ENCODE measurements around the gene RIPOR1.

RIPOR1 gene

DNA sequence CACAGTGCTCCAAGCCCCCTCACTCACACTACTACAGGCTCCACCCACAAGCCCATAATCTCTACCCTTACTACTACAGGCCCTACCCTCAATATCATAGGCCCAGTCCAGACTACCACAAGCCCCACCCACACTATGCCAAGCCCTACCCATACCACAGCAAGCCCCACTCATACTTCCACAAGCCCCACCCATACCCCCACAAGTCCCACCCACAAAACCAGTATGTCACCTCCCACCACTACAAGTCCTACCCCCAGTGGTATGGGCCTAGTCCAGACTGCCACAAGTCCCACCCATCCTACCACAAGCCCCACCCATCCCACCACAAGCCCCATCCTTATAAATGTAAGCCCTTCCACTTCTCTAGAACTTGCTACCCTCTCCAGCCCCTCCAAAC lies 13.8 kb downstream of the RIPOR1 start:
- no peak for TF ChIP-seq TCF4 (CRISPR knock-in tag; IDR thresholded peaks at IDR 0.05; ENCODE audit: borderline replicate concordance)
- no peak for TF ChIP-seq RARB (CRISPR knock-in tag; IDR thresholded peaks at IDR 0.05)

GRCh38 chr16:67543036-67543435 lies 14.4 kb downstream of the RIPOR1 start:
- no peak for ATAC-seq

More for the DNA sequence above, 13.8 kb downstream of the RIPOR1 start:
- peak; percentile 69 for ATAC-seq

DNA sequence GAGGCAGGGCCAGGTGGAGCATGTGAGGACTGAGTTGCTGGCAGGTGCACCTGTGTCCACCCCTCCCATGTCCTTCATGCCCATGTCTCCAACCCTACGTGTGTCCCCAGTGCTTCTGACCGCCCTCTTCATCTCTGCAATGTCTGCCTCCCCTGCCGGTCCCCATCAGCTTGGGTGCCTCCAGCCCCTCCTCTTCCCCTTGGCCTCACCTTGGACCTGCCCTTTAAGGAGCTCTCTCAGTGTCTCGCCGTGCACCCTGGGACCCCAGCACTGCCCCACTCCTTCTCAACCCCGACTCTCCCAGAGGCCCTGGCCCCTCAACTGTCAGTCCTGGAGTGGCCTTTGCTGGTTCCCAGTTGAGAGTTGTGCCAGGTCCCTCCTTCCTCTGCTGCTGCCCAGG lies 15.0 kb downstream of the RIPOR1 start:
- TF ChIP-seq POU6F1 (CRISPR knock-in tag; IDR thresholded peaks at IDR 0.05; ENCODE audit: borderline replicate concordance, low read depth) (no peak), GLIS3 (CRISPR knock-in tag; IDR thresholded peaks at IDR 0.05) (no peak), BACH2 (CRISPR knock-in tag; IDR thresholded peaks at IDR 0.05; ENCODE audit: borderline replicate concordance) (no peak), RARB (CRISPR knock-in tag; IDR thresholded peaks at IDR 0.05) (no peak), ZNF70 (CRISPR knock-in tag; IDR thresholded peaks at IDR 0.05) (no peak), ISL1 (CRISPR knock-in tag; IDR thresholded peaks at IDR 0.05) (no peak), TOX (CRISPR knock-in tag; IDR thresholded peaks at IDR 0.05; ENCODE audit: borderline replicate concordance) (no peak), ESRRG (CRISPR knock-in tag; IDR thresholded peaks at IDR 0.05) (no peak), PPARA (CRISPR knock-in tag; IDR thresholded peaks at IDR 0.05; ENCODE audit: borderline replicate concordance) (no peak), TCF4 (CRISPR knock-in tag; IDR thresholded peaks at IDR 0.05; ENCODE audit: borderline replicate concordance) (no peak), ZFP3 (CRISPR knock-in tag; IDR thresholded peaks at IDR 0.05) (no peak), ARNTL (CRISPR knock-in tag; IDR thresholded peaks at IDR 0.05; ENCODE audit: borderline replicate concordance, low read depth) (no peak)
- TF ChIP-seq, protein P1, sequence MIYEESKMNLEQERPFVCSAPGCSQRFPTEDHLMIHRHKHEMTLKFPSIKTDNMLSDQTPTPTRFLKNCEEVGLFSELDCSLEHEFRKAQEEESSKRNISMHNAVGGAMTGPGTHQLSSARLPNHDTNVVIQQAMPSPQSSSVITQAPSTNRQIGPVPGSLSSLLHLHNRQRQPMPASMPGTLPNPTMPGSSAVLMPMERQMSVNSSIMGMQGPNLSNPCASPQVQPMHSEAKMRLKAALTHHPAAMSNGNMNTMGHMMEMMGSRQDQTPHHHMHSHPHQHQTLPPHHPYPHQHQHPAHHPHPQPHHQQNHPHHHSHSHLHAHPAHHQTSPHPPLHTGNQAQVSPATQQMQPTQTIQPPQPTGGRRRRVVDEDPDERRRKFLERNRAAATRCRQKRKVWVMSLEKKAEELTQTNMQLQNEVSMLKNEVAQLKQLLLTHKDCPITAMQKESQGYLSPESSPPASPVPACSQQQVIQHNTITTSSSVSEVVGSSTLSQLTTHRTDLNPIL (CRISPR knock-in tag; IDR thresholded peaks at IDR 0.05; ENCODE audit: low read depth): no peak
- ATAC-seq: no peak

More at GRCh38 chr16:67543036-67543435, 14.4 kb downstream of the RIPOR1 start:
- TF ChIP-seq RARB (CRISPR knock-in tag; IDR thresholded peaks at IDR 0.05) (no peak), BACH2 (CRISPR knock-in tag; IDR thresholded peaks at IDR 0.05; ENCODE audit: borderline replicate concordance) (no peak), CSRNP3 (CRISPR knock-in tag; IDR thresholded peaks at IDR 0.05) (no peak), ZFP3 (CRISPR knock-in tag; IDR thresholded peaks at IDR 0.05) (no peak), PPARA (CRISPR knock-in tag; IDR thresholded peaks at IDR 0.05; ENCODE audit: borderline replicate concordance) (no peak), ZNF8 (CRISPR knock-in tag; IDR thresholded peaks at IDR 0.05) (no peak), GLIS3 (CRISPR knock-in tag; IDR thresholded peaks at IDR 0.05) (no peak), ZNF70 (CRISPR knock-in tag; IDR thresholded peaks at IDR 0.05) (no peak), ESRRG (CRISPR knock-in tag; IDR thresholded peaks at IDR 0.05) (no peak)

DNA sequence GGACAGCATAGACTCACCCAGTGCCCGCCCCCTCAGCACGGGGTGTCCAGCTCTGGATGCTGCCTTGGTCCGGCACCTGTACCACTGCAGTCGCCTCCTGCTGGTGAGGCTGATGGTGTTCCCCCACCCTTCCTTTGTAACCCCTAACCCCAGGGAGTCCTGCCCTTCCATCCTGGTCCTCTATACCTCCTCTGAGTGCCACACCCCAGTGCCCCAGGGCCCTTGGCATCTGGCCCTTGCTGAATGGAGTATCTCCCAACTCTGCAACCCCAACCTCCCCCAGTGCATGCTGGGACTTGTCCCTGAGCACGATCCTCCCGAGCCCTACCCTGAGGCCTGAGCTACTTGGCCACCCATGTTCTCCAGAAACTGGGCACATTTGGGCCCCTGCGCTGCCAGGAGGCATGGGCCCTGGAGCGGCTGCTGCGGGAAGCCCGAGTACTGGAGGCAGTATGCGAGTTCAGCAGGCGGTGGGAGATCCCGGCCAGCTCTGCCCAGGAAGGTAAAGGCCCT lies 15.8 kb downstream of the RIPOR1 start:
- no peak for ATAC-seq

DNA sequence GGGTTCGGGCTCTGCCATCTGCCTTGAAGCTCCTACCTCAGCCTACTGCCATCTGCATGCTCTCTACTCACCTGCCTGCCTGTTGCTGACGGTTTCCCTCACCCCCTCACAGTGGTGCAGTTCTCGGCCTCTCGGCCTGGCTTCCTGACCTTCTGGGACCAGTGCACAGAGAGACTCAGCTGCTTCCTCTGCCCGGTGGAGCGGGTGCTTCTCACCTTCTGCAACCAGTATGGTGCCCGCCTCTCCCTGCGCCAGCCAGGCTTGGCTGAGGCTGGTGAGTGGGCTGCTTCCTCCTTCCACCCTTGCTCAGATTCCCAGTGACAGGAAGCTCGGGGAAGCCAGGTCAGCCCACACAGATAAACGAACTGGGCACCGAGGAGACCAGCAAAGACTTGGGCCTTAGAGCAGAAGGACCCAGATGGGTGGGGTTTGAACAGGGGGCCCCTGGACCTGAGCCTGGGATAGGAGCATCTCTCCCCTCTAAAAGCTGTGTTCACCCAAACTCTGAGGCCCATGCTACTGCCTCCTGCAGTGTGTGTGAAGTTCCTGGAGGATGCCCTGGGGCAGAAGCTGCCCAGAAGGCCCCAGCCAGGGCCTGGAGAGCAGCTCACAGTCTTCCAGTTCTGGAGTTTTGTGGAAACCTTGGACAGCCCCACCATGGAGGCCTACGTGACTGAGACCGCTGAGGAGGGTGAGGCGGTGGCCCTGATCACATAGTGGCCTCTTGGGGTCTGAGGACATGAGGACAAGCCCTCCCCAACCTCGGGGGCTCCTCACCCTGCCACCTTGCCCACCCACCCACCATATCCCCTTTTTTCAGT lies 16.4 kb downstream of the RIPOR1 start:
- no peak for ATAC-seq
- TF ChIP-seq ZC3H10 (CRISPR knock-in tag; IDR thresholded peaks at IDR 0.05) (no peak), ZNF8 (CRISPR knock-in tag; IDR thresholded peaks at IDR 0.05) (no peak), ISL1 (CRISPR knock-in tag; IDR thresholded peaks at IDR 0.05) (no peak), TCF4 (CRISPR knock-in tag; IDR thresholded peaks at IDR 0.05; ENCODE audit: borderline replicate concordance) (no peak), PATZ1 (CRISPR knock-in tag; IDR thresholded peaks at IDR 0.05; ENCODE audit: borderline replicate concordance) (no peak)
- TF ChIP-seq, protein P2, sequence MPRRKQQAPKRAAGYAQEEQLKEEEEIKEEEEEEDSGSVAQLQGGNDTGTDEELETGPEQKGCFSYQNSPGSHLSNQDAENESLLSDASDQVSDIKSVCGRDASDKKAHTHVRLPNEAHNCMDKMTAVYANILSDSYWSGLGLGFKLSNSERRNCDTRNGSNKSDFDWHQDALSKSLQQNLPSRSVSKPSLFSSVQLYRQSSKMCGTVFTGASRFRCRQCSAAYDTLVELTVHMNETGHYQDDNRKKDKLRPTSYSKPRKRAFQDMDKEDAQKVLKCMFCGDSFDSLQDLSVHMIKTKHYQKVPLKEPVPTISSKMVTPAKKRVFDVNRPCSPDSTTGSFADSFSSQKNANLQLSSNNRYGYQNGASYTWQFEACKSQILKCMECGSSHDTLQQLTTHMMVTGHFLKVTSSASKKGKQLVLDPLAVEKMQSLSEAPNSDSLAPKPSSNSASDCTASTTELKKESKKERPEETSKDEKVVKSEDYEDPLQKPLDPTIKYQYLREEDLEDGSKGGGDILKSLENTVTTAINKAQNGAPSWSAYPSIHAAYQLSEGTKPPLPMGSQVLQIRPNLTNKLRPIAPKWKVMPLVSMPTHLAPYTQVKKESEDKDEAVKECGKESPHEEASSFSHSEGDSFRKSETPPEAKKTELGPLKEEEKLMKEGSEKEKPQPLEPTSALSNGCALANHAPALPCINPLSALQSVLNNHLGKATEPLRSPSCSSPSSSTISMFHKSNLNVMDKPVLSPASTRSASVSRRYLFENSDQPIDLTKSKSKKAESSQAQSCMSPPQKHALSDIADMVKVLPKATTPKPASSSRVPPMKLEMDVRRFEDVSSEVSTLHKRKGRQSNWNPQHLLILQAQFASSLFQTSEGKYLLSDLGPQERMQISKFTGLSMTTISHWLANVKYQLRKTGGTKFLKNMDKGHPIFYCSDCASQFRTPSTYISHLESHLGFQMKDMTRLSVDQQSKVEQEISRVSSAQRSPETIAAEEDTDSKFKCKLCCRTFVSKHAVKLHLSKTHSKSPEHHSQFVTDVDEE (CRISPR knock-in tag; IDR thresholded peaks at IDR 0.05): no peak

More for the DNA sequence above, 15.8 kb downstream of the RIPOR1 start:
- TF ChIP-seq ISL1 (CRISPR knock-in tag; IDR thresholded peaks at IDR 0.05): no peak
- TF ChIP-seq ARNTL (CRISPR knock-in tag; IDR thresholded peaks at IDR 0.05; ENCODE audit: borderline replicate concordance, low read depth): no peak
- no peak for TF ChIP-seq ZNF8 (CRISPR knock-in tag; IDR thresholded peaks at IDR 0.05)

Data from SK-N-SH treated with all-trans-retinoic acid at 6 μM for 48 hours (cell line).